NOMO-1 treated with dmso at 0.1 percent for 144 hours (cell line): ENCODE data around the gene GOLGA5.

Source experiments
- DNase-seq: peaks from one replicate; lab custom pipeline; 2025; ENCODE audit not compliant: unreplicated experiment; lab: John Stamatoyannopoulos, UW

Gene GOLGA5

GRCh38 chr14:92874962-92875661 lies 81.0 kb downstream of the GOLGA5 start:
- DNase-seq: no peak

DNA sequence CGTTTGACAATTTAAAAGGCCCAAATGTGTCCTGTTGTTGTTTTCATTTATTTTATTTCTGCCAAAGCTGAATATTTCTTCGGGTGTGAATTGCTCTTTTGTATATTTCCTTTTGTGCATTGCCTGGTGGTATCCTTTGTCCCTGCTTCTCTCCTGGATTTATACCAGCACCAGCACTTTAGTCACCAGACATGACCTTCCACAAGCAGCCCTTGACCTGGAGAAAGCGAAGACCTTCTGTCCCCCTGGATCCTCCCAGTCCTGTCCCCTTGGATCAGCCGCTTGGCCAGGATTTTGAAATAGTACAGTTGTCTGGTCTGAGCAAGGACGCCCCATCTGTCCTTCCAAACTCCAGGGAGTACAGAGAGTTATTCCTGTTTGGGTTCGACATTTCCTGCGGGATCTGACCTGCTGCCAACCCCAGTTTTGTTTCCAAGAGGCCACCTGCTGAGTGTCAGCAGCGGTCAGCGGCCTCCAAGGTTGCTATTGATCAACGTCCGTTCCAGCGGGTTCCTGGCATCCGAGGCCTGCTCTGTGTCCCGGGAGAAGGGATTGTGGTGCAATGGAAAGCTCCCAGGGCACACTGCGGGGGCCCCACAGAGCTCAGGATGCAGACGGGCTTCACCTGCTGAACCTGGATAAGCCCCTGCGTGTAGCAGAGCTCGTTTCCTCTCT lies 83.8 kb downstream of the GOLGA5 start:
- no peak for DNase-seq

- DNase-seq: no peak
These were observed 86.2 kb downstream of the GOLGA5 start for GRCh38 chr14:92880351-92880750.

- DNase-seq: peak; percentile 29
These were observed 86.7 kb downstream of the GOLGA5 start for GRCh38 chr14:92880851-92881250.

- no peak for DNase-seq
These were observed 89.0 kb downstream of the GOLGA5 start for GRCh38 chr14:92883066-92883465.

GRCh38 chr14:92884410-92884809 lies 90.3 kb downstream of the GOLGA5 start:
- no peak for DNase-seq

- DNase-seq: no peak
These were observed 91.4 kb downstream of the GOLGA5 start for GRCh38 chr14:92885279-92886061.

GRCh38 chr14:92886337-92886736 lies 92.2 kb downstream of the GOLGA5 start:
- DNase-seq: no peak

DNA sequence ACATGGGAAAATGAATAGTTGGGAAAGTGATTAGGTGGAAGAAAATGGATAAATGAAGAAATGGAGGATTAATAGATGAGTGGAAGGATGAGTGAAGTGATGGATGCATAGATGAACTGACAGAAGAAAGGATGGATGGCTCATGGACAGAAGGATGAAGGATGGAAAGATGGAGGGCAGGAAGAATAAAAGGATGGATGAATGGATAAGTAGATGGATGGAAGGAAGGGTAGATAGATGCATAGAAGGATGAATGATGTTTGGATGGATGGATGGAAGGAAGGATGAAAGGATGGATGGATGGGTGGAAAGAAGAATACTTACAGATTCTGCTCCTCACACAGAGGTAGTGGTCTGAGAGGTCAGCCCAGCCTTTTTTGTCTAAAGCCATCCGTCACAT lies 93.1 kb downstream of the GOLGA5 start:
- no peak for DNase-seq

DNA sequence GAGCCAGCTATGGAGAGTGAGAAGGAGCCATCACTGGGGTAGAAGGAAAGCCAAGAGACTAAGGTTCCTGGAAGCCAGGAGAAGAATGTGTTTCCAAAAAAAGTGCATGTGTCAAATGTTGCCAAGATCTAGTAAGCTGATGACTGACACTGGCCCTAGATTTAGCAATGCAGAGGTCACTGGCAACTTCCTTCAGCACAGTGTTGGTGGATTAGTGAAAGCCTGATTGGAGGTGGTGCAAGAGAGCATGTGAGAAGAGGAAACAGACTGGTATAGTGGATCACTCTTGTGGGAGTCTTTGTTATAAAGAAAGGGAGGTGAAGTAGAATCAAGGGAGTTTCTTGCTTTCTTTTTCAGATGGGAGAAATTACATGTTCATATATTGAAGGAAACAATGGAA lies 94.8 kb downstream of the GOLGA5 start:
- DNase-seq: peak; percentile 17
